DLD1 (cell line): ENCODE results near the gene ETV6.
"Not testable (repeated sequence)": the region's sequence is repeated elsewhere in the genome, so short reads cannot be mapped to it uniquely, and the experiment has no call there.

Experiments
- in situ Hi-C: cut with HindIII; loops from 2 replicates; pipeline ENCODE4 v1.10.0; 2017; ENCODE audit warnings: low sequenced_read_pairs

ETV6 gene

DNA sequence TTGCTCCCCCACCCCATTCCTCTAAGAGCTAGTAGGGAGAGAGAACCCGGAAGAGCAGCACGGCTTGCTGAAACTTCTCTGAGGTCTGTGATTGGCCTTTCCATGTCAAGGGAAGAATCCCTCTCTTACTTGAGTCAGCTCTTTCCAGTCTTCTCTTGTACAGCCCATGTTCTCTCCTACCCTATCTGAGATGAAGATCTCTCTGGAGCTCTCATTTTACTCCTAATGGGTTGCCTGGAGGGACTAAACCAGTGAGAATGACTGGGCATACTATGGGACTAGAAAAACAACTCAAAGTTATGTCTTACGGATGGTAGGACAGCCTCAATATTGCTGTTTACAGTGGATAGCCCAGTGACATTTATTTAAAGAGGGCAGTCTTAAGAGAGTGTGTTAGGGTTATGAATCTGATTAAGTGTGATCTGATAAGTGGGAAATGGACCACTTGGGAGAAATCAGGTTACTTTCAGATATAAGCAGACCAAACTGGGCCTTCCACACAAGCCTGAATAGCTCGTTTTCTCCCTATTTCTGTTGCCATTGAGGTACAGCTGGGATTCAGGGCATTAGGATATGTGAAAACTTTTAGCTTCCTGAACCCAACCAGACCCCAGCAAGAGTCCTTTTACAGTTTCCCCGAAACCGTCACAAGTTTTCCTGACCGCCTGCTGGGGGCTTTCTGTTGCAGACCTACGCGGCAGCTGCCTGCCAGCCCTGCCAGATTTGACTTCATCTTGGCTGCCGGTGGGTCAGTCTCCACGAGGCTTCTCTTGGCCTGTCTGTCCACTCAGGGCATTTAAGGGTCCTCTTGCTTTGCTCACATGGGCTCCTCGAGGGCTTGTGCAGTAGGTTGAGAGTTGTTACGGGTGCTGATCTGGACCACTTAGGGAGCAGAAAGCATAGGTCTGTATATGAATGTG lies 16.9 kb downstream of the ETV6 start:
- in situ Hi-C loops = no loop called here

DNA sequence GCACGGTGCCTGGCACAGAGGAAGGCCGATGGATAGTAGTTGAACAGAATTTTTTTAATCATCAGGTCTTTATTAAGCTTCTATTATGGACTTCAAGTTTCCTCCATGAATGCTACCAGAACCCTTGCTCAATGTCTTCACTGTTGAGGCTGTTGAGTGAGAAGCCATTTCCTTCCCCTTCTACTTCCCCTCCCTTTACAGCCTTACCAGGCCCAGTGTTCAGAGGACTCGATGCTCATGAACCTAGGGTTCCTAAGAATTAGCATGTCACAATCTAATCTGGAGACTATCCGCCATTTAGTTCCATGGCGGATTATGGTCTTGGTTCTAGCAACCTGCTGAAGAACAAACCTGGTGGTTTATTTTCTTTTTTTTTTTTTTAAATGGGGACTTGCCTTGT lies 17.7 kb downstream of the ETV6 start:
- in situ Hi-C loops = no loop called here

DNA sequence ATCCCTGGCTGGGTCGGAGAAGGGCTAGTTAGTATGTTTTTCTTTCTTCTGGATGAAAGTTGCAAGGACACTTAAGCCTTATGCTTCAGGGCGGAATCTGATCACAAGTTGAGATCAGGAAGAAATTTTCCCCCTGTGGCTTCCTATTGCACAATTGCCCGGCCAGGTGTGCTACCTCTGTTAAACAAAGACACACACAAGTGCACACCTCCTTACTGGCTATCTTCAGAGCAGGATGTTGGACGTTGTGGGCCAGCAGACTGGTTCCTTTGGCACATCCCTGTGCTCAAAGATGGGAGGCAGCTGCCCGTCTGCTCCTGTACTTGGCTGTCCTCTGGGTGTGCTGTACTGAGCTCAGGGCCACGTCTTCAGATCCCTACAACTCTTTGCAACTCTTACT lies 19.1 kb downstream of the ETV6 start:
- in situ Hi-C loops = no loop called here

DNA sequence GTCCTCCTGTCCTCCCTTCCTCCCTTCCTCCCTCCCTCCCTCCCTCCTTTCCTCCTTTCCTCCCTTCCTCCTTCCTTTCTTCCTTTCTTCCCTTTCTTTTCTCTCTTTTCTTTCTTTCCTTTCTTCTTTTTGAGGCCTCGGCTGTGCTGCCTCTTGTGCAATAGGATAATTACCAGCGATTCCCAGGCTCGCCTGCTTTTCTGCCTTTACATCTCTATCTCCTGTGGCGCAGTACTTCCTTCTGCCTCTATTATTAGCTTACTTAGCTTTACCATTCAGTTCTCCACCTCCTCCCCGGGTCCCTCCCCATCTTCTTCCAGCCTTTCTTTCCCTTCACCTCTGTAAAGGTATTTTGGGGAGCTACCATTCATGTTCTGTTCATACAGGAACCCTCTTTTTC lies 19.9 kb downstream of the ETV6 start:
- in situ Hi-C loops = no loop called here

DNA sequence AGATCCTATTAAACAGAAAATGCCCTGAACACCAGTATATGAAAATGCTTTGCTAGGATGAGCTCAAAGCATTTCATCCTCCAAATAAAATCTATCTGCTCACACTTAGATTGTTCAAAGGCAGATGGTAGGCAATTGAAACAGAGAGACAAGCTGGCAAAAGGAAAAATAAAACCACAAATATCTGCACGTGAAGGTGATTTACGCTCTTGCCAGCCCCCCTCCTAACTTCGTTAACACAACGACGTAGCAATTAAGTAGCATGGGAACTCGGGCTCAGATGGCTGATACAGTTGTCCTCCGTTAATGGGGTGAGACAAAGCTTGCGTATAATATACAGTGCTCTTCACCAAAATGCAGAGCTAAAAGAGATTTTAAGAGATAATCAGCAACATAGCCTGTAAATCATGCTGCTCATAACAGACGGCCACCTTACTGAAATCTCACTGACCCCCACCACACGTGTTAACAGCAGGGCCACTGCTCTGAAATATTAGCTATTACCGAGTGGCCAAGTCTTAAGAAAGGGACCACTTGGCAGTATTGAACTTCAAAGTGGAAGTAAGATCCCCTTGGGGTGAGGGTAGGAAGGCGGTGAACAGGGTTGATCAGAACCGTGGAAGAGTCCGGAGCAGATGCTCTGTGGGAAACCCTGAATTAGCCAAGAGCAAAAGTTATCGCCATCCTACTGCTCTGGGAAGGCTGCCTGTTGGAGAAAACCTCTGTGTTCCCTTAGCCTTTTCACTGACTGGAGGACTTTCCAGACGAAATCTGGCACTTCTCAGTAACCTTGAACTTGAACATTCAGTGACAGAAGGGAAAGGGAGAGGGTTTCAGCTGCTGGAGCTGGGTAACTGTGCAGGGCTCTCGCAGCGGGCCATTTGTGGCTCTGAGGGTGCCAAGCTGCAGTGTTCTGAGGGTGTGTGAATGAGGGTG lies 23.1 kb downstream of the ETV6 start:
- in situ Hi-C loops = no loop called here

DNA sequence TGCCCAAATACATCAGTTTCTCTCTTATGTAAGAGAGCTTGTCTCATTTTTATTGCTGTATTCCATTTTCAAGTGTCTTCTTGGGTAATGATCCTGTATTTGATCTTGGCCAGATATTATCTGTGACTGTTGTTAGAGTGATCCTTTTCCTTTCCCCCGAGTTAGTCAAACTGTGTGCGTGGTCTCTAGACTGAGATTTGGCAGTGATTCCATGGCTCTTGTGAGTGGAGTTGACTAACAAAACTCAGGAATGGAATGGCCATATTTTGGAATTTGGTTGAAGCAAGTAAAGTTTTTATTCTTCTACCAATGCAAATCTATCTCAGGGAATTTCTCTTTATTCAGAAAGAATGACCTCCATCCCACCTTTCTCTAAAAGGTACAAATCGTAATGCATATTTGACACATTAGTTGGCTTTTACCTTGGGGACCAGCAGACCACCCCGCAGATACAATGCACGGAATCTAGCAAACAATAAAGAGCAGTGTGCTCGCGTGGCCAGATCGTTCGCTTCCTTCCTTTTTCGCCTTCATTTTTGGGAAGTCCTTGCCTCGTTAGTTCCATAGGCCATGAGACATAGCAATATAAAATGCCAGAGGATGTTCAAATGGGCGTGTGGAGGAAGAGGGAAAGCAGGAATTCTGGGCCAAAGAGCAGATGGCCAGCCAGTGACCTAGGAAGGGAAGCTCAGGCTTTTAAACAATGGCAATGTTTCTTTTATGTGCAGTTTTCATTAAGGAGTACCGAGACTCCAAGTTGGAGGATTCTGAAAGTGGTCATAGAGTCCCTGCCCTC lies 24.4 kb downstream of the ETV6 start:
- in situ Hi-C loops = no loop called here

DNA sequence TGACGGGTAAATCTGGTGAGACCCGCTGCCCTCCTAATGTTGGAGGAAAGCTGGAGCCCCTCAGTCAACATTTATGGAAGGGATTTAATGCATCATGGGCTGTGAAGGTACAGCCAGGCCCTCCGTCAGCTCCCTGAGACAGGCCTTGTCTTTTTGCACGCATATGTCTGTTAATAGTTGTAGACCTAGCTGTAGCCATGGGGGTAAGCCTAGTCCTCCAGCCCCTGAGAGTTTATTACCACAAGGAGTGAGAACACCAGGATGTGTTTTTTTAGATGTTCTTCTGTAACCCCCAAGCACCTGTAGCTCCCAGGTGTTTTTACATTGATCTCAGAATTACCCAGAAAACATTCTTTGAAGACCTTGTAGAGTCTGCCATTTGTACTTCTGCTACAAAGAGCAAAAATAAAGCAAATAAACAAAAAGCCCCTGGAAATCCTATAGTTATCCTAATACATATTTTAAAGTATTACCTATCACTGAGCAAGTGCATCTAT lies 25.5 kb downstream of the ETV6 start:
- in situ Hi-C loops = no loop called here

DNA sequence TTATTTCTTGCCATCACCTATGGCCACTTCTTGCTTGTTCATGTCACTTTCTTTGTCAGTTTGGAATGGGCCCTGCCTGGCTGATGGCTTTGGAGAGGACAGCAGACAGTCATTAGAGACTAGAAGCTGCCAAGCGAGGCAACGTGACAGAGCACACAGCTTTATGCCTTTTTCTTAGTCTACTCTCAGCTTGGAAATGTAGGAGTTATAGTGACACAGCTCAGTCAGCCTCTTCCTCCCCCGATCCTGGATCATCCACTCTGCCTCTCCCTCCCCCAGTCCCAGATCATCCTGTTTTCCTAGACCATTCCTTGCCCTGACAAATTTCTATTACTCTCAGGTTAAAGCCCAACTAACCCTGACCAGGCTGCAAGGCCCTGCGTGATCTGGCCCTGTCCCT lies 26.6 kb downstream of the ETV6 start:
- in situ Hi-C loops = no loop called here

DNA sequence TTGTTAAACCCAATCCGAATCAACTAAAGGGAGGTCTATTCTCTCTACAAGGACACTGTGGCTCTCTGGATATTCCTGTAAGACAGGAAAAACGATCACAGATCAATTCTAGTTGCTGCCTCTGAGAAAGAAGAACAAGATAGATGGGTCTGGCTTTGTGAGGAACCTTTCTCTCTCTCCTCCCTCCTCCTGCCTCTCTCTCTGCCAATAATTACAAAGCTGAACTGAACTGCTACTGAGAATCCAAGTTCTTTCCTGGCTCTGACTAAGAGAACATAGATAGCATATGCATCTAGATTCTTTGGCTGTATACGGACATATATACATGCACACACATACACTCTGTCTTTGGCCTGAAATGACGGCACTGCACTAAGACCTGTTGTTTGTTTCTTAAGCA lies 27.6 kb downstream of the ETV6 start:
- in situ Hi-C loops = no loop called here

DNA sequence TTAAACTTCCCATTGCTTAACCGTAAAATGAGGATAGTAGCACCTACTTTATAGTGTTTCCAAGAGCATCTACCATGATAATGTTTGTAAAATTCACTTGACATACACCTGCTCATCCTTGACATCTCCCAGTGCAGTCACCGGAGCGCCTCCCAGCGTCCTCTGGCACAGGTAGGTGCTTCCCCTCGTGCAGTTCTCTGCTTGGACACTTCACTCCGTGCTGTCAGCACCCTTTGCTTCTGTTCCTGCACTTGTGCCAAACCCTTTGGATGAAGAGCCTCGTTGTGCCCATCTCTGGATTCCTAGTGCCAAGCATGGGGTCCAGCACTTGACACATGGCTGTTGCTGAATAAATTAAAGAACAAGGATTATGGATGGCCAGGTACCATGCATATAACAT lies 28.3 kb downstream of the ETV6 start:
- in situ Hi-C loops = no loop called here

DNA sequence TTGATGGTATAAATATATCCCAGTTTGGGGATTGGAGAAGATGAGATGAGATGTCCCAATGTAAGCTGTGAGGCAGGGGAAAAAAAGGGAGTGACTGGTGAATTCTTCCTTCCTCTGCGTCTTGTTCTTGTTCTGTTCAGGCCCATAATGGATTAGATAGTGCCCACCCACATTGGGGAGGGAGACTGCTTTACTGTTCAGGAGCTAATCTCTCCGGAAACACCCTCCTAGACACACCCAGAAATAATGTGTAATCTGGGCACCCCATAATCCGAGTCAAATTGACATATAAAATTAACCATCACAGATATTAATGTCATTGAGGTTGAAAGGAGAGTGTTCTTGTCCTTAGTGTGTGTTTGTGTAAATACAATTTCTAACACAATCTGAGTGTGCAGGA lies 29.3 kb downstream of the ETV6 start:
- in situ Hi-C loops = no loop called here

DNA sequence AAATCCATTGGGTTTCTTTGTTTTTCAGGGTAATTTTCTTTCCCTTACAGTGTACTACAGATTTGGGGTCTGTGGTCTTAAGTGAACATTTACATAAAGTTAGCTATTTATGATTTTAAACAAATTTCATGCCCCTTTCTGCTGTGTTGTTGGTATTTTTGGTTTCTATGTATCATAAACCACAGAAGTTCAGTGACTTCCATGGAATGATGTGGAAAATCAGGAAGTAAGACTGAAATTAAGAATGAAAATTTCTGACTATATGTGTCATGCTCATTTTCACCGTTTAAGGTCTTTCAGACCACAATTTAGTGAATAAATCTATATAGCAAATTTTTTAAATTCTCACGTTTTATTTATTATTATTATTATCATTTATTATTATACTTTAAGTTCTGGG lies 31.7 kb downstream of the ETV6 start:
- in situ Hi-C loops = no loop called here

DNA sequence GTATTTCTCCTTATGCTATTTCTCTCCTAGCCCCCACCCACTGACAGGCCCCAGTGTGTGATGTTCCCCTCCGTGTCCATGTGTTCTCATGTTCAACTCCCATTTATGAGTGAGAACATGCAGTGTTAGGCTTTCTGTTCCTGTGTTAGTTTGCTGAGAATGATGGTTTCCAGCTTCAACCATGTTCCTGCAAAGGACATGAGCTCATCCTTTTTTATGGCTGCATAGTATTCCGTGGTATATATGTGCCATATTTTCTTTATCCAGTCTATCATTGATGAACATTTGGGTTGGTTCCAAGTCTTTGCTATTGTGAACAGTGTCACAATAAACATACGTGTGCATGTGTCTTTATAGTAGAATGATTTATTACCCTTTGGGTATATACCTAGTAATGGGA lies 32.2 kb downstream of the ETV6 start:
- in situ Hi-C loops = not testable (repeated sequence)

DNA sequence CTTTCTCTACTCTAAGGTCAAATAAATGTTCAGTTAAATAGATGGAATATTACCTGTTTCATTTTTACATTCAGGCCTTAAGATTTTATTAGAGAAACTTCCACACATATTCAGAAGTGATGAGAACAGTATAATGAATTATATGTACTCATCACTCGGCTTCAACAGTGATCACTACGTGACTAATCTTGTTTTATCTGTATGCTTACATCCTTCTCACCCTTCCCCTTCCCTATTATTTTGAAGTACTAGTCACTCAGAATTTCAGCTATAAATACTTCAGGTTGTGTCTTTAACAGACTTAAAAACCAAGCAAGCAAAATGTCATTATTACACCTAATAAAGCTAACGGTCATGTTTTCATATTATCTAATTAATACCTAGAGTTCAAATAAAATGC lies 34.9 kb downstream of the ETV6 start:
- in situ Hi-C loops = no loop called here

DNA sequence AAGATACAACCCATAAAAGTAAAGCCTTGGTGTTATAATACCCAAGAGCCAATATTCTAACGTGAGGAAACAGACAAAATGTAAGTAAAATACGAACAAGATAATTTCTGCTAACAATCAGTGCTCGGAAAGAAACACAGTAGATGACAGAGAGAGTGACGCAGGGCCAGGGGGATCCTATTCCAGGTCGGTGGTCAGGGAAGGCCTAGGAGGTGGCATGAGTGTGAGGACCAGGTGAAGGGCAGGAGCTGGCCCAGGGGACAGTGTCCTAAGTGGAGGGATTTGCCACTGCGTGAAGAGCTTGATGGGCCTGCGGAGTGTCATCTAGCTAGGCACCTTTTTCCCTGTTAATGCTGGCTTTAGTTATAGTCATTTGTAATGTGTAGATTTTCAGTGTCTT lies 35.3 kb downstream of the ETV6 start:
- in situ Hi-C loops = no loop called here

DNA sequence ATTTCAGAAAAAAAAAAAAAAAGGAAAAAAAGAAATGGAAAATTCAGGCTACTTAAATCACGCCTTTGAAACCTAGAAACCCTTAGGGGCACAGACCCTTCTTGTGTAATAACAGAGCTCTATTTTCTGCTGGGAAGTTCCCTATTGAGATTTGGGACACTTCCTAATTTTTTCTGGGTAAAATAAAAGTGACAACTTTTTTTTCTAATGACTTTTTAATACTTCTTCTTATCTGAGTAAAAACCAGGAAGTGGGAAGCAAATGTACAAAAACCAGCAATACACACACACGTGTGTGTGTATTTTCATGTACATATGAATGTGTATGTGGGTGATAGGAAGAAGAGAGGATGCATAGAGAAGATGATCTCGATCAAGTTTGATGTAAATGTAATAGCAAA lies 35.8 kb downstream of the ETV6 start:
- in situ Hi-C loops = no loop called here

DNA sequence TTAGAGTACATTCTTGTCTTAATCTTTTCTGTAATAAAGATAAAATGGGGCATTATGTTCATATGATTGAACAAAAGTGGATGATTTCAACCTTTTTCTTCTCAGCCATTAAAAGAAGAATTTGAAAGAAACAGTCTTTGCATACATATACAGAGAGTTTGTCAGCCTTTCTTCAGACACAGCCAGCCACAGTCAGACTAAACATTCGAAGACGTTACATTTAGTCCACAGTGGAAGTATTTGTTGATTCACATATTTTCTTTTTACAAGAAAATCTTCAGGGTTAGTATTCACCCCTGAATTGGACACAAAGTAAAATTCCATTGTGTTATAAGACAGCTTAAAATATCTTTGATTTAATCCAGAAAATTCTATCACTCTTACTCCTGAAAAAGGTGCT lies 36.2 kb downstream of the ETV6 start:
- in situ Hi-C loops = no loop called here

DNA sequence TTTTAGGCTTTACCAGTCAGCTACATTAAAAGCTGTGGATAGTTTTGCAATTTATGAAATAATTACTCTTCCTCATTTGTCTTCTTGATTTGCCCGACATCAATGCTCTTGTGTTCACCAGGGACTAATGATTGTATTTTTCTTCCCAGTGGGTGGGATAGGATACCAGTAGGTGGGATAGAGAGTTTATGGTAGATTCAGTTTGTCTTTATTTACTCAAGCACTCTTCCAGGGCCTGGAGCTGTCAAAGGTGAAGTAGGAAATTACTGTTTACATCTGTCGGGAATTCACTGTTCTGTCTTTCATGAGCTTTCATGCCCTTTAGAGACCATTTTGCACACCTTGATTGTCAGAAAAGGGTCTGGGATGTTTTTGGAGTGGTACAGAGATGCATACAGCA lies 36.6 kb downstream of the ETV6 start:
- in situ Hi-C loops = no loop called here

DNA sequence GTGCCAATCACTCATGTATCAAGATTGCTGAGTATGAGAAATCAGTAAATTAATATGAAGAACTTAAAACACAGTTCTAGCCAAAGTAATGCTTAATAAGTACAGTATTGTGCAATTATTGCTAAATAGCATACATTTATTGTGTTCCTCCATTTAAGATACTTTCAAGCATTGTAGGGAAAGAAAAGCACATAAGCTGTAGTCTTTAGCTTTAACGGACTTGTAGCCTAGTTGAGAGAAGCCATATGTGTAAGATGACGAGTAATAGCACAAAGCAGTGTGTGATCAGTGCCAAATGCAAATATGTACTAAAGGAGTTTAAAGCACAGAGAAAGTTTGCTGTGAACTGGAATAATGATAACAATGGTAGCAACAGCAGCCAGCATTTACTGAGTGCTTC lies 38.1 kb downstream of the ETV6 start:
- in situ Hi-C loops = no loop called here

DNA sequence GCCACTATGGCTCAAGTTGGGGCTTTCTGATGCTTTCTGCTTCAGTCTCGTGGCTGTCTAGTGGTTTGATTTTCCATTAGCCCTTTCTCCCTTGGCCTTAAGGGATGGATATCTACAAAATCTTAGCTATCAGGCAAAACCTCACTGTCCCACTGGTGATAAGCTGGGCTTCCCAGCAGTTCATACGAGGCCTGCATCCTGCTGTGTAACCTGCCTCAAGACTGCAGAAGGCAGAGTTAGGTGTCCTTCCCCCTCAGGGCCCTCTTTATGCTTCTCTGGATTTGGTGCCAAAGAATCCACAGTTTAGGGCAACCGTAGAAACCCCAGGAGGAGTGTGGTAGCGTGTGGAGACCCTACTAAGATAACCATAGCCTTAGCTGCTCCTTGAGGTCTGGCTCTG lies 38.9 kb downstream of the ETV6 start:
- in situ Hi-C loops = no loop called here

DNA sequence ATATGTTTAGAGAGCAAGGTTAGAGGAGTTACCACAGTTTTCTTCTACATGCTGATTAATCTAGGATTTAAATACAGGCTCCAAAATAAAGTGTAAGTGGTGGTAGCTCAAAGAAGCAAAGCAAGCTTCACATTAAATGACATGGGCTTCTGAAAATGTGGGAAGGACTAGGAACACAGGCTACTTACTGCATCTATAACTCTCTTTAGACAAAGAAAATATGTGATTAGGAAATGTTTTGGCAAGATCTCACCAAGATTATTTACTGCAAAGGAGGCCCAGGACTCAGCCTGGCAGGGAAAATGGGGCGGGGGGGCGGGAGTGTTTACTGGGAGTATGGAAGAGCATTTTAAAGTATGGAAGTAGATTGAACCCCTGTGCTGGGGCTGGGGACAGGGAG lies 39.4 kb downstream of the ETV6 start:
- in situ Hi-C loops = no loop called here
